Astrocyte of the spinal cord (primary cell): Measurements from ENCODE around the gene MAGI2.

ENCODE experiments used
- DNase-seq: peaks from one replicate; pipeline ENCODE4 v3.0.0; 2011; ENCODE audit warnings: low read depth, low spot score
- H3K4me3 ChIP-seq: 2 replicates; pipeline ENCODE4 v1.5.1; 2011; ENCODE audit warnings: low read depth, mild to moderate bottlenecking, low read length, moderate library complexity
- CTCF ChIP-seq: IDR thresholded peaks from 2 replicates; pipeline ENCODE4 v1.5.1; 2012; ENCODE audit warnings: low read depth, mild to moderate bottlenecking, low read length, inconsistent platforms
- in situ Hi-C: cut with HindIII; loops from 2 replicates; pipeline ENCODE4 v1.10.0; 2017; ENCODE audit warnings: low sequenced_read_pairs

The MAGI2 gene

GRCh38 chr7:78443811-78444210 is 1009.7 kb downstream of the MAGI2 start:
- H3K4me3 ChIP-seq = no peak overlapping the region
- in situ Hi-C loops = no loop called here
- no peak for TF ChIP-seq CTCF
- no peak for DNase-seq

GRCh38 chr7:78441737-78442136 is 1011.7 kb downstream of the MAGI2 start:
- TF ChIP-seq CTCF = no peak
- DNase-seq = no peak
- H3K4me3 ChIP-seq = no peak overlapping the region
- in situ Hi-C loops = no loop called here

DNA sequence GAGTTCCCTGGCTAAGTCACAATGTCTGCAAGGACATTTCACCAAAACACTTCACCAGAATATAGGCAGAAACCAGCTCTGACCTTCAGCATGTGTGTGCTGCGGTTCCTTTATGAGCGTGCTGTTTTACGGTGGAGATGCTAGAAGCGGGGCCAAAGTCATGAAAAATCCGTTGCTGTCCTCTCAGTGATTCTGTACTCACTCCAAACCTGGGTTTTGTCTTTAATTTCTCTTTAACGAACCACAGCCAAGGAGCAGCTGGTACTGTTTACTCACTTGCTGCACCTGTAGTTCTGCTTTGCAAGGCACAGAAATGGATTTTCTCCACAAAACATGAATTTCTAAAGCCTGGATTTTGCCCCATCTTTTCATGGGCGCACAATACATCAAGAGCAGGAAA is 1015.0 kb downstream of the MAGI2 start:
- TF ChIP-seq CTCF = no peak
- in situ Hi-C loops = no loop called here
- no peak overlapping the region for H3K4me3 ChIP-seq
- no peak for DNase-seq

- in situ Hi-C loops = no loop called here
- no peak for TF ChIP-seq CTCF
- peak; percentile 36 for DNase-seq
- no peak overlapping the region for H3K4me3 ChIP-seq
Measured at GRCh38 chr7:78437118-78437517, 1016.3 kb downstream of the MAGI2 start.

GRCh38 chr7:78435355-78435754 is 1018.1 kb downstream of the MAGI2 start:
- no peak for TF ChIP-seq CTCF
- no peak overlapping the region for H3K4me3 ChIP-seq
- DNase-seq = no peak
- in situ Hi-C loops = no loop called here

GRCh38 chr7:78434281-78434680 is 1019.2 kb downstream of the MAGI2 start:
- DNase-seq = no peak
- no peak overlapping the region for H3K4me3 ChIP-seq
- peak; percentile 15 for TF ChIP-seq CTCF
- in situ Hi-C loops = no loop called here

GRCh38 chr7:78433421-78433820 is 1020.0 kb downstream of the MAGI2 start:
- in situ Hi-C loops = no loop called here
- no peak overlapping the region for H3K4me3 ChIP-seq
- DNase-seq = no peak
- no peak for TF ChIP-seq CTCF
